Trophoblast cell (in vitro differentiated cells and primary cell): ENCODE data around the gene ENTHD1.

Experiments
- DNase-seq, 2 donors: peaks; one replicate each; pipeline ENCODE4 v3.0.0-alpha.2; 2016
- H2AFZ ChIP-seq: 2 replicates; pipeline ENCODE4 v1.6.1; 2013; ENCODE audit warnings: low read length, moderate library complexity, mild to moderate bottlenecking; ENCODE audit not compliant: insufficient read depth, poor library complexity
- H2AK5ac ChIP-seq: 2 replicates; pipeline ENCODE4 v1.6.1; 2013; ENCODE audit warnings: mild to moderate bottlenecking, low read length
- H2BK120ac ChIP-seq: 2 replicates; pipeline ENCODE4 v1.6.1; 2013; ENCODE audit warnings: low read length, mild to moderate bottlenecking, moderate library complexity; ENCODE audit not compliant: insufficient read depth, poor library complexity
- H2BK12ac ChIP-seq: 2 replicates; pipeline ENCODE4 v1.6.1; 2013; ENCODE audit warnings: mild to moderate bottlenecking, low read length, moderate library complexity
- H2BK5ac ChIP-seq: 2 replicates; pipeline ENCODE4 v1.6.1; 2013; ENCODE audit warnings: low read length, low read depth, moderate library complexity, mild to moderate bottlenecking; ENCODE audit not compliant: poor library complexity
- H3K14ac ChIP-seq: 2 replicates; pipeline ENCODE4 v1.6.1; 2013; ENCODE audit warnings: mild to moderate bottlenecking, low read length
- H3K18ac ChIP-seq: 2 replicates; pipeline ENCODE4 v1.6.1; 2013; ENCODE audit warnings: mild to moderate bottlenecking, low read length
- H3K23ac ChIP-seq: 2 replicates; pipeline ENCODE4 v1.6.1; 2013; ENCODE audit warnings: low read length
- H3K27ac ChIP-seq: 2 replicates; pipeline ENCODE4 v1.5.1; 2013; ENCODE audit warnings: low read depth, mild to moderate bottlenecking, inconsistent platforms, low read length, moderate library complexity
- H3K27me3 ChIP-seq: 2 replicates; pipeline ENCODE4 v1.6.1; 2013; ENCODE audit warnings: inconsistent platforms, mild to moderate bottlenecking, low read length, moderate library complexity; ENCODE audit not compliant: insufficient read depth
- H3K36me3 ChIP-seq, 2 experiments: 1 replicate in 1 of 2; 2 replicates in 1 of 2; pipeline ENCODE4 v1.6.1; 2013; ENCODE audit warnings: low read length in 2 of 2, mild to moderate bottlenecking in 2 of 2, moderate library complexity in 1 of 2; ENCODE audit not compliant: insufficient read depth in 2 of 2, control insufficient read depth in 1 of 2
- H3K4ac ChIP-seq: 2 replicates; pipeline ENCODE4 v1.6.1; 2013; ENCODE audit warnings: low read depth, mild to moderate bottlenecking, low read length, moderate library complexity
- H3K4me1 ChIP-seq, 2 experiments: 1 replicate in 1 of 2; 2 replicates in 1 of 2; pipeline ENCODE4 v1.6.1; 2013; ENCODE audit warnings: low read length in 2 of 2, mild to moderate bottlenecking in 2 of 2, moderate library complexity in 1 of 2; ENCODE audit not compliant: insufficient read depth in 2 of 2, control insufficient read depth in 1 of 2
- H3K4me2 ChIP-seq: 2 replicates; pipeline ENCODE4 v1.6.1; 2013; ENCODE audit warnings: inconsistent platforms, mild to moderate bottlenecking, low read length, moderate library complexity
- H3K4me3 ChIP-seq: 2 replicates; pipeline ENCODE4 v1.5.1; 2013; ENCODE audit warnings: mild to moderate bottlenecking, low read depth, low read length, inconsistent platforms
- H3K79me1 ChIP-seq: one replicate; pipeline ENCODE4 v1.6.1; 2013; ENCODE audit warnings: low read length
- H3K79me2 ChIP-seq: 2 replicates; pipeline ENCODE4 v1.6.1; 2013; ENCODE audit warnings: low read length, mild to moderate bottlenecking; ENCODE audit not compliant: control insufficient read depth, insufficient read depth, poor library complexity
- H3K9ac ChIP-seq: 2 replicates; pipeline ENCODE4 v1.6.1; 2013; ENCODE audit warnings: mild to moderate bottlenecking, low read length
- H3K9me3 ChIP-seq: 2 replicates; pipeline ENCODE4 v1.6.1; 2013; ENCODE audit warnings: low read depth, mild to moderate bottlenecking, control low read depth, inconsistent platforms, low read length; ENCODE audit not compliant: insufficient read depth
- H4K12ac ChIP-seq: 2 replicates; pipeline ENCODE4 v1.6.1; 2013; ENCODE audit warnings: low read depth, mild to moderate bottlenecking, low read length, moderate library complexity
- H4K8ac ChIP-seq: 2 replicates; pipeline ENCODE4 v1.6.1; 2013; ENCODE audit warnings: low read depth, mild to moderate bottlenecking, low read length, moderate library complexity
- H4K91ac ChIP-seq: one replicate; pipeline ENCODE4 v1.6.1; 2013; ENCODE audit warnings: low read depth, mild to moderate bottlenecking, low read length, moderate library complexity
- WGBS: extraction: QIAGEN DNeasy Blood & Tissue Kit; methylation state at CpG from one replicate; pipeline ENCODE4 v1.1.7; 2013; ENCODE audit warnings: missing lambda C conversion rate; ENCODE audit not compliant: insufficient read length, insufficient coverage; ENCODE audit errors: extremely low coverage; 5-methylcytosine and 5-hydroxymethylcytosine counted together

ENTHD1 gene

DNA sequence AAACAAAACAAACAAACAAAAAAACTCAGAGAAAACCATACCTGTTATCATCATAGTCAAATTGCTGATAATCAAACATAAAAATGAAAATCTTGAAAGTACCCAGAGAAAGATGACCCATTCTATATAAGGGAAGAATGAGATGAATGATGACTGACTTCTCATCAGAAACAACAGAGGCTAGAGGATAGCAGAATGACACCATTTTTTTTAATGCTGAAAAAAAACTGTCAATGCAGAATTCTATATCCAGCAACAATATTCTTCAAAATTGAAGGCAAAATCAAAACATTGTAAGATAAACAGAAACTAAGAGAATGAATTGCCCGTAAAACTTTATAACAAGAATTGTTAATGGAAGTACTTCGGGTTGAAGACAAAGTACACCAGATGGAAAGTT is 122.1 kb downstream of the ENTHD1 start:
- Histone ChIP-seq H3K36me3 (no peaks in the 10 kb centered on the region), H2AK5ac (no peak overlapping the region), H4K8ac (no peak overlapping the region), H3K27me3 (no peaks in the 10 kb centered on the region), H3K9me3 (no peaks in the 10 kb centered on the region), H3K79me1 (no peaks in the 10 kb centered on the region), H3K79me2 (no peaks in the 10 kb centered on the region), H3K4me3 (no peak overlapping the region), H3K27ac (no peak overlapping the region), H2AFZ (no peak overlapping the region), H2BK5ac (no peak overlapping the region), H3K4me1 (peaks cover 0 to 2% of the 10 kb centered on the region in 2 experiments), H3K18ac (no peak overlapping the region), H3K4ac (no peak overlapping the region), H3K14ac (no peak overlapping the region), H2BK12ac (no peak overlapping the region), H3K4me2 (no peak overlapping the region), H4K91ac (no peak overlapping the region), H2BK120ac (no peak overlapping the region), H4K12ac (no peak overlapping the region), H3K23ac (no peak overlapping the region), H3K9ac (no peak overlapping the region)
- DNase-seq: no peak
- WGBS: no CpG with 5 or more reads among the region's 2 CpGs

DNA sequence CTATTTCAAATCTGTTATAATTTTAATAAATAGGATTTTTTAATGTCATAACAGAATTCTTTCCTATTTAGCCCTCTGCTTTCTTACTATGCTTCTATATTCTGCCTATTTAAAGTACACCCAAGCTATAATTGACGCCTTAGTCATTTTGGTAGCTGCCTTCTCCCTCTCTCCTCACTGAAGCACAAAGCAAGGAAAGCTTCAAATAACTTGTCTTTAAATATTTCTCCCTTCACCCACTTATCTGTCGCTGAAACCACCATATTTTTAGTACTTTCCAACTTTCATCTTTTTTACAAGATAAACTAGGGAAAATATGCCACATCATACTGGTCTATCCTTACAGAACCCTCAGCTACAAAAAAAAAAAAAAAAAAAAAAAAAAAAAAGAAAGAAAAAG is 127.9 kb downstream of the ENTHD1 start:
- H3K27me3 ChIP-seq: no peaks in the 10 kb centered on the region
- H2BK120ac ChIP-seq: no peak overlapping the region
- no peak overlapping the region for H2AFZ ChIP-seq
- H3K23ac ChIP-seq: no peak overlapping the region
- DNase-seq: no peak
- no peak overlapping the region for H3K18ac ChIP-seq
- H3K4me1 ChIP-seq: no peaks in the 10 kb centered on the region
- no peak overlapping the region for H3K4me2 ChIP-seq
- H3K9ac ChIP-seq: no peak overlapping the region
- H3K14ac ChIP-seq: no peak overlapping the region
- no peak overlapping the region for H4K12ac ChIP-seq
- no peaks in the 10 kb centered on the region for H3K79me1 ChIP-seq
- H2BK5ac ChIP-seq: no peak overlapping the region
- no peak overlapping the region for H4K8ac ChIP-seq
- peaks cover 0 to 1% of the 10 kb centered on the region in 2 experiments for H3K36me3 ChIP-seq
- no peak overlapping the region for H3K27ac ChIP-seq
- no CpG with 5 or more reads among the region's 2 CpGs for WGBS
- H2AK5ac ChIP-seq: no peak overlapping the region
- no peak overlapping the region for H4K91ac ChIP-seq
- no peaks in the 10 kb centered on the region for H3K79me2 ChIP-seq
- H3K4ac ChIP-seq: no peak overlapping the region
- H3K4me3 ChIP-seq: no peak overlapping the region
- no peak overlapping the region for H2BK12ac ChIP-seq
- no peaks in the 10 kb centered on the region for H3K9me3 ChIP-seq

- peaks cover 0 to 1% of the 10 kb centered on the region in 2 experiments for H3K36me3 ChIP-seq
- no peak overlapping the region for H3K14ac ChIP-seq
- H3K4me1 ChIP-seq: no peaks in the 10 kb centered on the region
- H3K18ac ChIP-seq: no peak overlapping the region
- H2AK5ac ChIP-seq: no peak overlapping the region
- H3K4me2 ChIP-seq: no peak overlapping the region
- H3K9ac ChIP-seq: no peak overlapping the region
- H3K4me3 ChIP-seq: no peak overlapping the region
- no CpG with 5 or more reads among the region's 3 CpGs for WGBS
- no peak overlapping the region for H4K91ac ChIP-seq
- no peaks in the 10 kb centered on the region for H3K9me3 ChIP-seq
- peak in 1 of 2 donors; percentile 18 for DNase-seq
- H4K8ac ChIP-seq: no peak overlapping the region
- no peak overlapping the region for H3K27ac ChIP-seq
- H3K79me1 ChIP-seq: no peaks in the 10 kb centered on the region
- no peak overlapping the region for H4K12ac ChIP-seq
- H3K23ac ChIP-seq: no peak overlapping the region
- no peaks in the 10 kb centered on the region for H3K79me2 ChIP-seq
- H2BK12ac ChIP-seq: no peak overlapping the region
- no peak overlapping the region for H2BK120ac ChIP-seq
- no peak overlapping the region for H2AFZ ChIP-seq
- H2BK5ac ChIP-seq: no peak overlapping the region
- H3K4ac ChIP-seq: no peak overlapping the region
- no peaks in the 10 kb centered on the region for H3K27me3 ChIP-seq
Measured at GRCh38 chr22:39765046-39765445, 128.5 kb downstream of the ENTHD1 start.

DNA sequence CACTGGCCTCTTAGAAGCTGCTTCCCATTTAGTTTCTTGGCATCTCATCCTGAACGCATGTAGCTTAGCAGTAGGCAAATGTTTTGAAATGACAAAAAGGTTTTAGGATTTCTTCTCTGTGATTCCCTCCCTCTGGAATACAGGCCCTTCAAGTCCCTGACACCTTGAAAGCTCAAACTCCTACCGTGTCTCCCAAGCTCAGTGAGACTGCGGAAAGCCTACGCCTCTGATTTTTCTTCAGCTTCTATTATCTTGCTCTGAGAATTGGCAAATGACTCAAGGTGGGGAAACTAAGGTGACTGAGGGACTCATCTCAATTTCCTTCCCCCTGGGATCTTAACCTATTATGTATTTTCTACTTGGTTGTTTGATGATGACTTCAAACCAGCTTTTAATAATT is 130.3 kb downstream of the ENTHD1 start:
- WGBS: no CpG with 5 or more reads among the region's 4 CpGs
- Histone ChIP-seq H2AFZ (no peak overlapping the region), H3K4me1 (no peaks in the 10 kb centered on the region), H2BK12ac (no peak overlapping the region), H4K91ac (no peak overlapping the region), H4K8ac (no peak overlapping the region), H3K9me3 (no peaks in the 10 kb centered on the region), H3K36me3 (peaks cover 0 to 1% of the 10 kb centered on the region in 2 experiments), H3K79me2 (no peaks in the 10 kb centered on the region), H3K14ac (no peak overlapping the region), H3K4me3 (no peak overlapping the region), H3K27ac (no peak overlapping the region), H3K18ac (no peak overlapping the region), H3K9ac (no peak overlapping the region), H2AK5ac (no peak overlapping the region), H2BK120ac (no peak overlapping the region), H3K79me1 (no peaks in the 10 kb centered on the region), H2BK5ac (no peak overlapping the region), H3K27me3 (no peaks in the 10 kb centered on the region), H3K4ac (no peak overlapping the region), H3K23ac (no peak overlapping the region), H4K12ac (no peak overlapping the region), H3K4me2 (no peak overlapping the region)
- DNase-seq: no peak
